C4-2B (cell line): ENCODE data around the gene ZNF300.
"Not testable (repeated sequence)": the region's sequence is repeated elsewhere in the genome, so short reads cannot be mapped to it uniquely, and the experiment has no call there.

Experiments
- ZFX ChIP-seq: fragments of 450-650 bp; IDR thresholded peaks from 2 replicates; pipeline ENCODE4 v1.6.1; 2017
- TF ChIP-seq, protein P1 (sequence below): fragments of 450-650 bp; conservative IDR thresholded peaks from 2 replicates; pipeline ENCODE4 v1.5.1; 2017; ENCODE audit warnings: mild to moderate bottlenecking

DNA sequence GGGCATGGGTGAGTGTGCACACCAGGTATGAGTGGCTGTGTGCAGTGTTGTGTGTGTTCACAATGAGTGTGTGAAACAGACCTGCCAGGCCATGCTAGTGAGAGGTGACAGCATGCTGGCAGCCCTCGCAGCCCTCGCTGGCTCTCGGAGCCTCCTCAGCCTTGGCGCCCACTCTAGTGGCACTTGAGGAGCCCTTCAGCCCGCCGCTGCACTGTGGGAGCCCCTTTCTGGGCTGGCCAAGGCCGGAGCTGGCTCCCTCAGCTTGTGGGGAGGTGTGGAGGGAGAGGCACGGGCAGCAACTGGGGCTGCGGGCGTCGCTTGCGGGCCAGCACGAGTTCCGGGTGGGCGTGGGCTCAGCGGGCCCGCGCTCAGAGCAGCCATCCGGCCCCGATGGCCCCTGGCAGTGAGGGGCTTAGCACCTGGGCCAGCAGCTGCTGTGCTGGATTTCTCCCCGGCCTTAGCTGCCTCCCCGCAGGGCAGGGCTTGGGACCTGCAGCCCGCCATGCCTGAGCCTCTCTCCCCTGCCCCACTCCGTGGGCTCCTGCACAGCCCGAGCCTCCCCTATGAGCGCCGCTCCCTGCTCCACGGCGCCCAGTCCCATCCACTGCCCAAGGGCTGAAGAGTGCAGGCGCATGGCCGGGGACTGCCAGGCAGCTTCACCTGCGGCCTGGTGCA is 59.5 kb downstream of the ZNF300 start:
- TF ChIP-seq, protein P1, sequence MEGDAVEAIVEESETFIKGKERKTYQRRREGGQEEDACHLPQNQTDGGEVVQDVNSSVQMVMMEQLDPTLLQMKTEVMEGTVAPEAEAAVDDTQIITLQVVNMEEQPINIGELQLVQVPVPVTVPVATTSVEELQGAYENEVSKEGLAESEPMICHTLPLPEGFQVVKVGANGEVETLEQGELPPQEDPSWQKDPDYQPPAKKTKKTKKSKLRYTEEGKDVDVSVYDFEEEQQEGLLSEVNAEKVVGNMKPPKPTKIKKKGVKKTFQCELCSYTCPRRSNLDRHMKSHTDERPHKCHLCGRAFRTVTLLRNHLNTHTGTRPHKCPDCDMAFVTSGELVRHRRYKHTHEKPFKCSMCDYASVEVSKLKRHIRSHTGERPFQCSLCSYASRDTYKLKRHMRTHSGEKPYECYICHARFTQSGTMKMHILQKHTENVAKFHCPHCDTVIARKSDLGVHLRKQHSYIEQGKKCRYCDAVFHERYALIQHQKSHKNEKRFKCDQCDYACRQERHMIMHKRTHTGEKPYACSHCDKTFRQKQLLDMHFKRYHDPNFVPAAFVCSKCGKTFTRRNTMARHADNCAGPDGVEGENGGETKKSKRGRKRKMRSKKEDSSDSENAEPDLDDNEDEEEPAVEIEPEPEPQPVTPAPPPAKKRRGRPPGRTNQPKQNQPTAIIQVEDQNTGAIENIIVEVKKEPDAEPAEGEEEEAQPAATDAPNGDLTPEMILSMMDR = not testable (repeated sequence)
- not testable (repeated sequence) for TF ChIP-seq ZFX
